Neural cell (in vitro differentiated cells): ENCODE data around the gene VWA5B1. TPM values are rescaled to one million over a fixed set of nuclear protein-coding genes. Genes with fewer than 3 reads are reported as not detected.

ENCODE experiments used
- H2AFZ ChIP-seq: fragments of 200-600, 300-800 bp; sonication (generic), shearing (Covaris generic); 2 replicates; pipeline ENCODE4 v1.6.0; 2014; ENCODE audit warnings: low read depth, mild to moderate bottlenecking, antibody characterized with exemption, low read length, moderate library complexity
- H3F3A ChIP-seq: fragments of 200-600 bp; shearing (Covaris generic); 2 replicates; pipeline ENCODE4 v1.6.1; 2016; ENCODE audit warnings: mild to moderate bottlenecking, moderate library complexity, mixed read lengths, antibody characterized with exemption, low read length; ENCODE audit not compliant: insufficient read depth, poor library complexity, severe bottlenecking
- H3K27ac ChIP-seq: fragments of 200-600, 300-800 bp; sonication (generic), shearing (Covaris generic); 2 replicates; pipeline ENCODE4 v1.5.1; 2014; ENCODE audit warnings: mild to moderate bottlenecking, low read length, moderate library complexity
- H3K27me3 ChIP-seq: fragments of 300-800, 200-600 bp; sonication (generic), shearing (Covaris generic); 2 replicates; pipeline ENCODE4 v1.6.0; 2014; ENCODE audit warnings: mild to moderate bottlenecking, low read depth, low read length, moderate library complexity; ENCODE audit not compliant: insufficient read depth
- H3K36me3 ChIP-seq: fragments of 300-800, 200-600 bp; sonication (generic), shearing (Covaris generic); 2 replicates; pipeline ENCODE4 v1.5.1; 2014; ENCODE audit warnings: mild to moderate bottlenecking, antibody characterized with exemption, low read length, moderate library complexity; ENCODE audit not compliant: insufficient read depth
- H3K4me2 ChIP-seq: fragments of 300-800, 200-600 bp; sonication (generic), shearing (Covaris generic); 2 replicates; pipeline ENCODE4 v1.6.0; 2014; ENCODE audit warnings: mild to moderate bottlenecking, low read length
- H3K4me3 ChIP-seq: fragments of 300-800, 200-600 bp; sonication (generic), shearing (Covaris generic); 2 replicates; pipeline ENCODE4 v1.5.1; 2014; ENCODE audit warnings: mild to moderate bottlenecking, low read length, moderate library complexity
- H3K79me2 ChIP-seq: fragments of 200-600 bp; shearing (Covaris generic); replicated peaks from 2 replicates; pipeline ENCODE4 v1.6.0; 2014; ENCODE audit warnings: mild to moderate bottlenecking, low read length, moderate library complexity; ENCODE audit not compliant: insufficient read depth
- H3K9ac ChIP-seq: fragments of 300-800, 200-600 bp; sonication (generic), shearing (Covaris generic); 2 replicates; pipeline ENCODE4 v1.6.1; 2016; ENCODE audit warnings: mild to moderate bottlenecking, low read length, mixed read lengths
- H3K9me2 ChIP-seq: fragments of 200-600 bp; shearing (Covaris generic); 2 replicates; pipeline ENCODE4 v1.6.1; 2016; ENCODE audit warnings: mild to moderate bottlenecking, low read length, mixed read lengths; ENCODE audit not compliant: insufficient read depth
- H3K9me3 ChIP-seq: fragments of 200-600, 300-800 bp; sonication (generic), shearing (Covaris generic); 2 replicates; pipeline ENCODE4 v1.6.1; 2016; ENCODE audit warnings: mild to moderate bottlenecking, mixed run types, low read length, moderate library complexity, mixed read lengths
- H4K20me1 ChIP-seq: fragments of 200-600 bp; shearing (Covaris generic); 2 replicates; pipeline ENCODE4 v1.6.1; 2016; ENCODE audit warnings: mild to moderate bottlenecking, mixed run types; ENCODE audit not compliant: insufficient read depth
- CTCF ChIP-seq: fragments of 450-650 bp; IDR thresholded peaks from 2 replicates; pipeline ENCODE4 v1.5.1; 2014; ENCODE audit warnings: antibody characterized with exemption, mild to moderate bottlenecking, moderate library complexity; ENCODE audit not compliant: poor library complexity, severe bottlenecking
- EP300 ChIP-seq: fragments of 450-650 bp; conservative IDR thresholded peaks from 2 replicates; pipeline ENCODE4 v1.6.1; 2014; ENCODE audit warnings: antibody characterized with exemption, mild to moderate bottlenecking, moderate library complexity; ENCODE audit not compliant: poor library complexity, severe bottlenecking
- EZH2 ChIP-seq: fragments of 200-600, 300-800 bp; shearing (Covaris generic), sonication (generic); IDR thresholded peaks from 2 replicates; pipeline ENCODE4 v1.6.1; 2014; ENCODE audit warnings: antibody characterized with exemption, low read length, borderline replicate concordance, mild to moderate bottlenecking; ENCODE audit not compliant: insufficient read depth, poor library complexity, severe bottlenecking
- MXI1 ChIP-seq: fragments of 450-650 bp; conservative IDR thresholded peaks from 2 replicates; pipeline ENCODE4 v1.6.1; 2014; ENCODE audit warnings: antibody characterized with exemption, mild to moderate bottlenecking; ENCODE audit not compliant: poor library complexity, severe bottlenecking
- POLR2AphosphoS5 ChIP-seq: IDR thresholded peaks from 2 replicates; pipeline ENCODE4 v1.6.1; 2012
- RAD21 ChIP-seq: fragments of 450-650 bp; conservative IDR thresholded peaks from 2 replicates; pipeline ENCODE4 v1.6.1; 2014; ENCODE audit warnings: antibody characterized with exemption, mild to moderate bottlenecking, moderate library complexity
- REST ChIP-seq: IDR thresholded peaks from 2 replicates; pipeline ENCODE4 v1.6.1; 2012; ENCODE audit warnings: borderline replicate concordance
- SMC3 ChIP-seq: fragments of 450-650 bp; conservative IDR thresholded peaks from 2 replicates; pipeline ENCODE4 v1.6.1; 2014; ENCODE audit warnings: antibody characterized with exemption, mild to moderate bottlenecking, moderate library complexity; ENCODE audit not compliant: poor library complexity
- TAF1 ChIP-seq: IDR thresholded peaks from 2 replicates; pipeline ENCODE4 v1.6.1; 2012; ENCODE audit warnings: low read depth
- polyA plus RNA-seq: library from polyadenylated mRNA; depleted of rRNA; stranded (reverse); fragments of >200 nt; gene quantifications from 2 replicates; pipeline ENCODE4 v1.2.3, GENCODE V29; 2014

Gene VWA5B1
- polyA plus RNA-seq, 1 donor from 2014 or later = 0.27 TPM

- Histone ChIP-seq H3K36me3 (no peaks in the 10 kb centered on the region), H3K9me2 (no peaks in the 10 kb centered on the region), H3K4me3 (no peak overlapping the region), H3K9ac (no peak overlapping the region), H3K79me2 (no peaks in the 10 kb centered on the region), H3K27me3 (no peaks in the 10 kb centered on the region), H4K20me1 (no peaks in the 10 kb centered on the region), H3F3A (no peaks in the 10 kb centered on the region), H2AFZ (no peak overlapping the region), H3K4me2 (no peak overlapping the region), H3K9me3 (no peaks in the 10 kb centered on the region), H3K27ac (no peak overlapping the region)
- TF ChIP-seq EZH2 = no peak
- no peak for TF ChIP-seq RAD21
- TF ChIP-seq EP300 = no peak
- TF ChIP-seq REST = no peak
- no peak for TF ChIP-seq MXI1
- no peak for TF ChIP-seq POLR2AphosphoS5
- TF ChIP-seq TAF1 = no peak
- TF ChIP-seq SMC3 = no peak
- no peak for TF ChIP-seq CTCF
Observed at GRCh38 chr1:20322081-20322824, 31.6 kb downstream of the VWA5B1 start.

- no peaks in the 10 kb centered on the region for H3K36me3 ChIP-seq
- no peaks in the 10 kb centered on the region for H3K79me2 ChIP-seq
- no peaks in the 10 kb centered on the region for H3F3A ChIP-seq
- no peak overlapping the region for H3K27ac ChIP-seq
- no peaks in the 10 kb centered on the region for H4K20me1 ChIP-seq
- H3K9me2 ChIP-seq = no peaks in the 10 kb centered on the region
- no peak overlapping the region for H2AFZ ChIP-seq
- no peaks in the 10 kb centered on the region for H3K27me3 ChIP-seq
- H3K4me3 ChIP-seq = no peak overlapping the region
- no peaks in the 10 kb centered on the region for H3K9me3 ChIP-seq
- no peak overlapping the region for H3K9ac ChIP-seq
- no peak overlapping the region for H3K4me2 ChIP-seq
- TF ChIP-seq MXI1 = no peak
- TF ChIP-seq CTCF = no peak
- no peak for TF ChIP-seq REST
- no peak for TF ChIP-seq EZH2
- no peak for TF ChIP-seq EP300
- TF ChIP-seq SMC3 = no peak
- TF ChIP-seq POLR2AphosphoS5 = no peak
- no peak for TF ChIP-seq RAD21
- TF ChIP-seq TAF1 = no peak
Observed at GRCh38 chr1:20322825-20323612, 32.3 kb downstream of the VWA5B1 start.
